Fibroblast of skin of right quadriceps (primary cell): Measurements from ENCODE around the gene SUB1.
"Not testable (repeated sequence)": the region's sequence is repeated elsewhere in the genome, so short reads cannot be mapped to it uniquely, and the experiment has no call there.

ENCODE experiments used
- DNase-seq: peaks from one replicate; pipeline ENCODE4 v3.0.0-alpha.2; 2013

Gene SUB1

DNA sequence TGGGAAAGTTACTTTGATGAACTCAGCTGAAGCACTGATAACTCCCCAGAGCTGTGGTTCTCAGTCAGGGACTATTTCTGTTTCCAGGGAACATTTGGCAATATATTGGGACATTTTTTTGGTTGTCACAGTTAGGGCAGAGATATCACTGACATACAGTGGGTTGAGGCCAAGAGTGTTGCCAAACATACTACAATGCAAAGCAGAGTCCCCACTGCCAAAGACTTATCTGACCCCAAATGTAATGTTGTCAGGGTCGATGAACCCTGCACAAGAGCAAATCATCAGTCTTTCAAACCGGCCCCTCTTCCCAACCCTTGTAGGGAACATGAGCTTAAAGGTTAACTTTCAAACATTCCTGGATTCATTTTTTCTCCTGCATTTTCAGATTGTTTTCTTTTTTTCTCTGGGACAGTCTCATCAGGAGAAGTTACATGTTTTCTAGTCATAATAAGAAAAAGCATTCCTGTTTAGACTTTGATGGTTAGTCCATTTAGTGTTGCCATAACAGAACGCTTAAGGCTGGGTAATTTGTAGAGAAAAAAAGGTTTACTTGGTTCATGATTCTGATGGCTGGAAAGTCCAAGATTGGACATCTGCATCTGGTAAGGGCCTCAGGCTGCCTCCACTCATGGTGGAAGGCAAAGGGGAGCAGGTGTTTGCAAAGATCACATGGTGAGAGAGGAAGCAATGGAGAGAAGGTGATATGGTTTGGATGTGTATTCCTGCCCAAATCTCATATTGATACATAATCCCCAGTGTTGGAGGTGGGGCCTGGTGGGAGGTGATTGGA, 18.8 kb upstream of the SUB1 start:
- DNase-seq = no peak

DNA sequence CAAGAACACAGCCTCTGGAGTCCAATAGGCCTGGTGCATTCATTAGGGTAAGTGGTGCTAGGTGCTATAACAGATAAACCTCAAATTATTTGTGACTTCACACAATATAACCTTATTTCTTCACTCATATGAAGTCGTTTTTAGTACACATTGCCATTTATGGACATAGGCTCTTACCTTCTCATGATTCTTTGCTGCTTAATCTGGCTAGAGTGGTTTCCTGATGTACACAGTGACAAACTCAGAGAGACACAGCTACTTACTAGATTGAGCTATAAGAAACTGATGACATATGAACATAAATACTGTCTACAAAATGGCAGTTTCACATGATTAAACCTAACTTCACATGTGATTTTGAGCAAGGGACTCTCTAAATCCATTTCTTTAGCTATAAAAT, 14.2 kb upstream of the SUB1 start:
- no peak for DNase-seq

DNA sequence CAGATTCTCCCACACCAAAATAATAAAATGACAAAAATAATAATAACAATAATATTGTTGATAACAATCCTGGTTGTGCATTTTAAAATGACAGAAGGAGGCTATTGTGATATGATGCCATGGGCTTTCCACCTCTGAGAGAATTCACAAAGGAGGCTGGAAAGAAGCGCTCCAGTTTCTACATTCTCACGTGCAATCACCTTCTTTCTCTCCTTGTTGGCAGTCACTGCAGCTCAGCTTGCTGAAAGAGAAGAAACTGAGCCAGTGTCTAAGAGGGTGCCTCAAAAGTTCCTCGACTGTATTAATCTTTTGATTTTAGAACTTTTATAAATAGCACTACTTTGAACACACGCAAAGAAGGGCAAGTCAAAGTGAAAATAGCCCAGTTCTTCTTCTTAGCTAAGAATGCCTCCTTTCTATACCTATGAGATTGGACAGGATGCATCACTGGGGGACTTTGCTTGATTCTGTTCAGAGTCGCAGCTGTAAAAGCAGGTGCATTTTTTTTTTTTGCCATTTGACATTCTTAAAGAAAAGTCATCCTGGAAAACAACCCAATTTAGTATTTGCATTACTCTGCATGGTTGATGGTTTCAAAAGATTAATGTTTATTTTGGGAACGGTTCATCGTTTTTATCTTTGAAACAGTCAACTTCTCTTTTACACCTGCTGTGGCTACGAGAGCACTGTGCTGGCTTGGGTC, 12.4 kb upstream of the SUB1 start:
- DNase-seq = no peak

DNA sequence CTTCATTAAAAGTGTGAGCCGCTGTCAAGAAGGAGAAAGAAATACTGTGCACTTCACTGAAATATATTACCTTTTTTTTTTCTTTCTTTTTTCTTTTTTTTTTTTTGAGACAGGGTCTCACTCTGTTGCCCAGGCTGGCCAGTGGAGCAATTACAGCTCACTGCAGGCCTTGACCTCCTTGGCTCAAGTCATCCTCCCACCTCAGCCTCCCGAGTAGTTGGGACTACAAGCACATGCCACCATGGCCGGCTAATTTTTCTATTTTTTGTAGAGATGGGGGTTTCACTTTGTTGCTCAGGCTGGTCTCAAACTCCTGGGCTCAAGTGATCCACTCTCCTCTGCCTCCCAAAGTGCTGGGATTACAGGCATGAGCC, 11.9 kb upstream of the SUB1 start:
- DNase-seq = not testable (repeated sequence)

DNA sequence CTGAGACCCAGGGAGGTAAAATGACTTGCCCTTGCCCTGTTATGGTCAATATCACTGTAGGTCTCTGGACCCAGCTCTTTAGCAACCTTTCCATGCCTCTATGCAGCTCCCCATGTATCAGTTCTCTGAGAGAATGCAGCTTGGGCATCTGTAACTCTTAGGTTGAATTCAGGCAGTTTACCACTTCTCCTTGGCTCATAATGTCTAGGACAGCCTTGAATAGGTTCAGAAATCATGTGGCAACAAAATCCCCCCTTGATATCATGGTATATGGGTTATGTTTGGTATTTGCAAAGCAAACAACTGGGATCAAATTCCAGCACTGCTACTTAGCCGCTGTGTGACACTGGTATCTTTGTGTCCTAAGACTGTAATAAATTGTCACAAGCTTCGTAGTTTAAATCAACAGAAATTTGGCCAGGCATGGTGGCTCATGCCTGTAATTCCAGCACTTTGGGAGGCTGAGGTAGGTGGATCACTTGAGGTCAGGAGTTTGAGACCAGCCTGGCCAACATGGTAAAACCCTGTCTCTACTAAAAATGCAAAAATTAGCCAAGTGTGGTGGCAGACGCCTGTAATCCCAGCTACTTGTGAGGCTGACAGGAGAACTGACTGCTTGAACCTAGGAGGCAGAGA, 10.7 kb upstream of the SUB1 start:
- no peak for DNase-seq

DNA sequence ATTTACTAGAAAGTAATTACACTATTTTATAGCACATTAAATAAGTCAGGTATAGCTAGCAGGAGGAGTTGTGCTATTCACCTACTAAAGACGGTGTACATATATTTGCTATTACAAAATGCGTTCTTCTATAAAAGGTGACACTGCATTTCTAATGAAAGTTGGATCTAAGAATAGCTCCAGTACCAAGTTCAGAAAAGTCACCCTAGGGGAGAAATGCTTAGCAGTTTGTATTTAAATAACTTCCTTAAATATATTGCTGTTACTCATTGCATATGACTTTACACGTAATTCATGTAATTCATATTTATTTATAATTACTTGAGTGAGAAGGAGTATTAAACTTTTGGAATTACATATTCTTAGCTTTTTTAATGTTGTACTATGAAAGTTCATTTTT, 7.0 kb upstream of the SUB1 start:
- no peak for DNase-seq

DNA sequence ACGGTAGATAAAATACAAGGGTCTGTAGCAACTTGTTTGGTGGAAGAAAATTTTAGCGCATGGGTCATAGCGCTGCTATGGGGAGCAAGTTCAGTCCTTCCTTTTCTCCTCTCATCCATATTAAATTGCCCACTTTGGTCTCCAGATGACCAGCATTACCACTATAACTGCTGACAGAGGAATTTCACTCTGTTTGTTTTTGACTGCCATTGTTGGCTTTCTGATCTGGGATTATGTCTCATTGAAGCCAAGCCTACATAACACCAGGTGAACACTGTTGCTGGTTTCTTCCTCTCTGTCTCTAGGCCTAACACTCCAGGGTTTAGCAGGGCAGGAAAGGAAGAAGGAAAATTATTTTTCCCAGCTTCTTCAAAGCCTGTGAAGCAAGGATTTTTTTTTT, 6.6 kb upstream of the SUB1 start:
- no peak for DNase-seq

DNA sequence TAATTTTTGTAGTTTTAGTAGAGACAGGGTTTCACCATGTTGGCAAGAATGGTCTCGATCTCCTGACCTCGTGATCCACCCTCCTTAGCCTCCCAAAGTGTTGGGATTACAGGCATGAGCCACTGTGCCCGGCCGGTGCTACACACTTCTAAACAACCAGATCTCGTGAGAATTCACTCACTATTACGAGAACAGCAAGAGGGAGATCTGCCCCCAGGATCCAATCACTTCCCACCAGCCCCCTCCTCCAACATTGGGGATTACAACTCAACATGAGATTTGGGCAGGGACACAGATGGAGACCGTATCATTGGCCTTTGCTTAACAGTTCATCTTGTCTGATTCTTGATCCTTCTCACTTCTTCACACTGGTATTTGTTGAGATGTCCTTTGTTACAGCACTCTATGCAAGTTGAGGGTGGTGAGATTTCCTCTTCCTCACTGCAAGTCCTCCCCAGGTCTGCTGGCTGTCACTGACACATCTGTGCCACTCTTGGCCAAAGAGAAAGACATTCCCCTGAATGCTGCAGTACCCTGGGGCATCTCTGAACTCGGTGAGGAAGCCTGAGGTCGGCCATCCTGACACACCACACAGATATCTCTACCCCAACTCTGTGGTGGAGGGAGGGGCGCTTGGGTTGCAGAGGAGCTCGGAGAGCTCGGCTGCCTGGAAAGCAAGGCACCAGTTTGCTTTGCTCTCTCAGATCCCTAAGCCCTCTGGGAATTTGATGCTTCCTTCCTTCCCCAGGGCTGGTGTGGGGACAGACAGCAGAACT, 4.2 kb upstream of the SUB1 start:
- peak; percentile 13 for DNase-seq

DNA sequence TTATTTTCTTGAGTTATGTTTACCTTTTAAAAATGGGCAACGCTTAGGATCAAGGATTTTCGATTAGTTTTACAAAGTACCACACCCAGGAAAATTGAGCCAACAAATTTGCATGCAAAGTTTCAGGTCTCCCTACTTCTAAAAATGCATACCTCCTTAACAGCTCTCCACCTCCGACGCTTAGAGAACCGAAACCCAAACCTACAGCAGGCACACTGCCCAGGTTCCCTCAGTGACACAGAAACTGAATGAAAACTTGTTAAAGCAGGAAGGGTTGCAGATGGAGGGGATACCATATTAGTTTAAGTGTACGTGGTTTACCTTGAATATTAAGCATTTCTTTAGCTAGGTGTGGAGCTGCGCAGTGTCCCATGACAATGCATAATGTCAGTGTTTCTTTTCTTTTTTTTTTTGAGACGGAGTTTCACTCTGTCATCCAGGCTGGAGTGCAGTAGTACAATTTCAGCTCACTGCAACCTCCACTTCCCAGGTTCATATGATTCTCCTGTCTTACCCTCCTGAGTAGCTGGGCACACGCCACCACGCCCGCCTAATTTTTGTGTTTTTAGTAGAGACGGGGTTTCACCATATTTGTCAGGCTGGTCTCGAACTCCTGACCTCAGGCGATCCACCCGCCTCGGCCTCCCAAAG, 1.6 kb upstream of the SUB1 start:
- DNase-seq = no peak

DNA sequence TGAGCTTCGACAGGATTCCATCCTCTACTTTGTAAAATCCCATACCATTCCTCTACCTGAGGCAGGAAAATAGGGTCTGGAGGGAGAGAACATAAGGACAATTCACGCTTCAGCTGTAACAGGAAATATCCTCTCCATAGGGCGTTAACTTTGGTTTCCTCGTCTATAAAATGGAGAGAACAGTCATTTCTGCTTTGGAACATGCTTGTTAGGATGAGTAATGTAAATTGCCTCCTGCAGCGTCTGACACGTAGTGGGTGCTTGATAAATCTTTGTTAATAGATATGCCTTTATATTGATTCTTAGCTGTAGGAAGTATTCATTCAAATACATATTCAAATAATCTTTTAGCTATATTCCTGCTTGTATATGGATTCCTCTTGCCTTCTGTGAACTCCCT, 711 bp upstream of the SUB1 start:
- no peak for DNase-seq

DNA sequence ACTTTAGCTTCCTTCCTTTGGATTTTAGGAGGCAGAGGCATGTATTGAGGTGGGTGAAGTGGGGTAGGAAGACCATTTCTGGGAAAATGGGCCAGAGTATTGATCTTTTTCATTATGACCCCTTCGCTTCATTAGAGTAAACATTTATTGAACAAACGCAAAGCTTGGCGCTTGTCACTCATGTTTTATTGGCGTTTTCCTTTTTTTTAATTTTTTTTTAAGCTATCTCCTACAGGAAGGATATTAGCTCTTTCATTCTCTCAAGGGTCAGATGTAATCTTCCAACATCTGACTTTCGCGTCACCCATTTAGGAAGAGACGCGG, 273 bp upstream of the SUB1 start:
- DNase-seq = no peak

DNA sequence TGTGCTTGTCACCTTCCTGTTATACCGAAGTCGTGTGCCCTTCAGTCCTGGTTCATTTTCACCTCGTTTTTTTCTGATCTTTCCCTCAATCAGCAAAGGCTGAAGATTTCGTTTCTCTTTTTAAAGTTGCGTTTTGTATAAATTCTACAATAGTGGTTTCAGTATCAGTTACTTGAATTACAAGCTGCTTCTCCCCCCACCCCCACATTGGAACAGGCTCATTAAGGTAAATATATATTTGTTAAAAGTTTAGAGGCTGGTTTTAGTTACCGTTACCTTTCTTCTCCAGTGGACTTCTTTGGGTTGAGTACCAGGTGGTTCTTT, 881 bp downstream of the SUB1 start:
- no peak for DNase-seq

DNA sequence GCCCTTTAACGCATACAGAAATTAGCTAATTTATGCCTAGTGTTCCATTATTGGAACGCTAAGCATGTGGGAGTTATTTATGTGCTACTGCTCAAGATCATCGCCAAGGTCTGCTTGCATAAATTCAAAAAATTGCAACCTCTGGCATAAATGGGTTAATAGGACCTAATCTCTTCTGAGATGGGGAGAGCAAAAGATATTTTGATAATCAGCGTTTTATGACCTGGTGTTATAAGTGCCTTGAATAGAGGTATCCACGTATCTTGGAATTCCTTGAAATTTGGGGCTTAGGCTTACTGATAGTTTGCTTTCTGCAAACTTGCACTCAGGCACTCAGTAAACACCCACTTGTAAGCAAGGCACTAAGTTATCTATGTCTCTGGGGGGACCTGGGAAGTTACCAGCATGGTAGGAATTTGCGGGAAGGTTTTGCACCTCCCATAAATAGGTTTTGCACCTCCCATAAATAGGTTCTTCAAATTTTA, 1.8 kb downstream of the SUB1 start:
- no peak for DNase-seq

DNA sequence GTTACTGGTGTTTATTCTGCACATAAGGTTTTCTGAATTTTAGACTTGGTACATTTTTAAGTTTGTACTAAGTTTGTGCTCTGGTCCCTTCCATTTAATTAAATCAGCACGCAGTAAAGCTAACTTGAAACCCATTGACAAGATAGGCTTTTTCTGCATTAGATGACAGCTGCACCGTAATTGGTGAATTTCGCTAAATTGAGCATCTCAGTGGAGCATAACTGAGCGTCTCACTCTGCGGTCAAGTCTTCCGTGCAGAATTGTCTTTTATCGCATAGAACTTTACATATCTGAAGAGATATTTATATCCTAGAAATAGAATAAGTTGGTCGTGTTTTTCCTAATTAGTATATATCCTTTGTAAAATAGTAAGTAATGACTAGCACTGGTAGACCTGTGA, 4.1 kb downstream of the SUB1 start:
- no peak for DNase-seq

DNA sequence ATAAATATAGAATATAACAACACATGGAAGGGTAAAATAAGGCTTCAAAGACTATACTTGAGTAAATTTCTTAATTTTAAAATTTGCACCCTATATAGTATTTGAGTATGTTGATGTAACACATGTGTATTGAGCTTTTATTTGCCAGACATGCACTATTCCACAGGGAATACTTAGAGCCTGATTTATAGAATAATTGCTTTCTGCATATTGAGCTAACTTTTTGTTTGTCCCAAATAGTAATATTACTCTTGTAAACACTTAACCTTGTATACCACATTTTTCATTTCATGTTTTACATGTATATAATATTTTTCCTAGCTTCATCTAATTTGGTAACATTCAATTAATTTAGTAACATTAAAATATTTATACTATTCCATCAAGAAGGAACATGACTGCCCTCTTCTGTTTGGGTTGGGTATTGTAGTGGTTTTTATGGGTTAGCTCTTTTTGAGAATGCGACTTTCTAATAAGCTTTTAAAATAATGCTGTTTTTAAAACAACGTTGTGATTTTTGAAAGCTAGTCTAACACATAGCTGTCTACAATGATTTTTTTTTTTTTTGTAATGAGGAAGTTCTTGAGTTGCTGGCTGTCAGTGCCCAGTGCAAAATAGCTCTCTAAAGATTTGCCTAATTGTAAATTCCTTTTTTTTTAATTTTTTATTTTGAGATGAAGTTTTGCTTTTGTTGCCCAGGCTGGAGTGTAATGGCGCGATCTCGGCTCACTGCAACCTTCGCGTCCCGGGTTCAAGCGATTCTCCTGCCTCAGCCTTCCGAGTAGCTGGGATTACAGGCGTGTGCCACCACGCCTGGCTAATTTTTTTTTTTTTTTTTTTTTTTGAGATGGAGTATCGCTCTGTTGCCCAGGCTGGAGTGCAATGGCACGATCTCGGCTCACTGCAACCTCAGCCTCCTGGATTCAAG, 4.8 kb downstream of the SUB1 start:
- peak; percentile 66 for DNase-seq

DNA sequence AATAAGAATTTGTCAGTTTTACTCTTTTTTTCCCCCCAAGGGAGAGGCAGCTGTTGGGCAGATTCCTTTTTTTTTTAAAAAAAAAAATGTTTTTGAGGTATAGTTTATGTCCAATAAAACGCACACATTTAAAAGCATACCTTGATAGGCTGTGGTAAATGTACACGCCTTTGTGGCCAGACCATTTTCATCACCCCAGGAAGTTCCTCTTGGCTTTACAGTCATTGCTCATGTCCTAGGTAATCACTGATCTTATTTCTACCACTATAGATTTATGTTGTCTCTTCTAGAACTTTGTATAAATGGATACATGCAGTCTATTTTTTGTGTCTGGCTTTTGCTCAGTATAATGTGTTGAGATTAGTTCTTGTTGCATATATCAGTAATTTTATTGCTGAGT, 9.8 kb downstream of the SUB1 start:
- no peak for DNase-seq

DNA sequence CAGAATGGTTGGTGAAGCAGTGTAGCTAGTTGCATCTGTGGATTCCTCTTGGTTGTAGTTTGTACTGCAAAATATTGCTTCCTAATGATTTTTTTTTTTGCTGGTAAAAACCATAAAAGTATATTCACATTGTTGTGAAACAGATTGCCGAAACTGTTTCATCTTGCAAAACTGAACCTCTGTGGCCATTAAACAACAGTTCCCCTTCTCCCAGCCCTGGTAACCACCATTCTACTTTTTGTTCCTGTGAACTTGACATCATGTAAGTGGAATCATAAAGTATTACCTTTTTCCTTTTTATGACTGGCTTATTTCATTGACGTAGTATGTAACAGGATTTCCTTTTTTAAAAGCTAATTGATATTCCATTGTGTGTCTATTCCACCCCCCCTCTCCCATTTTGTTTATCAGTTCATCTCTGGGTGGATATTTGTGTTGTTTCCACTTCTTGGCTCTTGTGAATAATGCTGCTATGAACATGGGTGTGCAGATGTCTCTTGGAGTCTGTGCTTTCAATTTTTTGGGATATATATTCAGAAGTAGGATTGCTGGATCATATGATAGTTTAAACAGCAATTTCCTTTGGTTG, 11.8 kb downstream of the SUB1 start:
- no peak for DNase-seq

DNA sequence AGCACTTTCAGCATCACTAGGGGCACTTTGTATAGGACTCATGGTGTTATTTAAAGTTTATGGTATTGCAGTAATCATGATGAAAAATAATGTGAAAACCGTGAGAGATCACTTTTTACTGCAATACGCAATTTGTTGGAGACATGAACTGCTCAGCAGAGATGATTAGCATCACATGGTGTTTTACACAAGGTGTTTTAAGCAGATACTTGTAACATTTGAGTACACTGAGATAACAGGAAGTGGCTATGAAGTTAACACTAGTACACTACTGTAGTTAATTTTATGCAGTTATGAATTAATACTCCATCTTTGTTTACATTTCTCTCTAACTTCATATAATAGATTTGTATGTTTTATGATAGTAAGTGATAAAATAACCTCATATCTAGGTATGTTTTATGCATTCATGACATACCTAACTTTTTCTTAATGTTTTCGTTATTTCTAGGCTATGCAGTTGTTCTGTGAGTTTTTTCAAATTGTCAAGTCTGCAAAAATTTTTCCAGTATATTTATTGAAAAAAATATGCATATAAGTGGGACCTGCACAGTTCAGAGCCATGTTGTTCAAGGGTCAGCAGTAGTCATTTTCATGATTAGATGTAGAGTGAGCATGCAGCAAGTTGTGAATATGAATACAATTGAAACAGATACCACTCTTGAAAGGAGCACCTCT, 13.0 kb downstream of the SUB1 start:
- no peak for DNase-seq

DNA sequence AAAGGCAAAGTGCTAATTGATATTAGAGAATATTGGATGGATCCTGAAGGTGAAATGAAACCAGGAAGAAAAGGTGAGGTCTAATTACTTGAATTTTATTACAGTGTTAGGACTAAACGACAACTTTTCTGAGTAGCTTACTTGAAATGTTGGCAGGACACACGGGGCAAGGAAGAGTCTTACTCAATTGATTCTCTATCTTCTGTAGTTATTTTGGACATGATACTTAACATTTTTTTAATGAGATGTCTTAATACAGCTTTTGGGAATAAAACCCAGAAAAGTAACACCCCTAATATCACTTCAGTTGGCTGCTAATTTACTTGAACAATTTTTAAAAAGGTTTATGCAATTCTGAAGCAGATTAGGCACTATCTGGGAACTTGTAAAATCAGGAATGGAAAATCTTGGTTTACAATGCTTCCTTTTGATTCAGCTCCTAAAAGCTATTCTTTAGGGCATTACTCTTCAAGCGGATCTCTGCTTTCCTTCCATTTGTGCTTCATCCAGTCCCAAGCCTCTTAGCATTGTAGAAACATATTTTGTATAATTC, 13.7 kb downstream of the SUB1 start:
- no peak for DNase-seq

DNA sequence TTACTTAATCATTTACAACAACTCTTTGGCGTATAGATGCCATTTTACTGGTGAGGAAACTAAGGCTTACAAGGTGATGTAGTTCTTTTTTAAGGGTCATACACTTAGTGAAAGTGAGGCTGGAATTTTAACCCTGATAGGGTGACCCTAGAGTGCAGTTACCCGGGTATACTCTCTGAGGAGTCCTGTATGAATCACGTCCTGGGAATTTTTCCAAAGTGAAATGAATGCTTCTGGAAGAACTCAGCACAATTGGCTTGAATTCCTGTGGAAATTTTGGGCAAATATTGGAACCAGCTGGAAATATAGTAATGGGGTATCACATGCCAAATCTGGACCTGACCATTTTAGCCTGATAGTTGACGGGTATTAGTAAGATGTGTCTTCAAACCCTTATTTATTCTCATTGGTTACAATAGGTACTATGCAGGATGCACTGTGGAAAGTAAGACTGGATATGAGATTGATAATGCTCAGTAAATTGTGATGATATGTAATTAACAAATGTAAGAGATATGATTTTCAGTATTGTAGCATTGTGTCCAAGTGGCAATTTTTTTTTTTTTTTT, 14.8 kb downstream of the SUB1 start:
- peak; percentile 95 for DNase-seq
